ENCODE results near the gene RANGRF. TPM values are rescaled to one million over a fixed set of nuclear protein-coding genes. Genes with fewer than 3 reads are reported as not detected.
A peak's percentile ranks its signal among the peaks of the same experiment; 100 is the strongest.
"Not testable (repeated sequence)": the region's sequence is repeated elsewhere in the genome, so short reads cannot be mapped to it uniquely, and the experiment has no call there.

The RANGRF gene
- total RNA-seq, 1 experiment from 2014 or later, result 18.0 TPM

- Histone ChIP-seq H3K4me1 (ENCODE audit: insufficient read depth, low read length) (peaks cover 10% of the 10 kb centered on the region), H3K27ac (ENCODE audit: low read length) (peak overlapping the region; percentile 94), H3K9ac (ENCODE audit: low read length) (peak overlapping the region; percentile 98), H3K36me3 (ENCODE audit: low read depth, low read length) (peaks cover 4% of the 10 kb centered on the region; the same call in 1 of the 2 replicates), H3K4me2 (ENCODE audit: low read length) (peak overlapping the region; percentile 90), H3K9me3 (ENCODE audit: low read length) (no peaks in the 10 kb centered on the region), H3F3A (ENCODE audit: low read length, unreplicated experiment) (no peaks in the 10 kb centered on the region), H3K79me2 (ENCODE audit: low read length) (peaks cover 56% of the 10 kb centered on the region), H4K20me1 (ENCODE audit: low read length) (no peaks in the 10 kb centered on the region), H3K27me3 (ENCODE audit: low read length) (no peaks in the 10 kb centered on the region), H2AFZ (ENCODE audit: low read length) (peak overlapping the region; percentile 80), H3K4me3 (ENCODE audit: low read length) (peak overlapping the region; percentile 100), H3K9me2 (replicated peaks; ENCODE audit: low read length) (no peaks in the 10 kb centered on the region)
- intact Hi-C loops (cut with micrococcal nuclease), result loop anchor here (2.0 kb wide), 2 partner anchors 45 to 63 kb away; partner anchors contain the start of gene SLC25A35
- BruUV-seq (replicated peaks), result TSS peak; percentile 78
- DNase-seq, result peak; percentile 18
- TF ChIP-seq EZH2 (IDR thresholded peaks at IDR 0.05; ENCODE audit: low read length, unreplicated experiment), result no peak
- TF ChIP-seq EZH2phosphoT487 (IDR thresholded peaks at IDR 0.05; ENCODE audit: borderline replicate concordance, low read length), result no peak
- TF ChIP-seq, protein P1, sequence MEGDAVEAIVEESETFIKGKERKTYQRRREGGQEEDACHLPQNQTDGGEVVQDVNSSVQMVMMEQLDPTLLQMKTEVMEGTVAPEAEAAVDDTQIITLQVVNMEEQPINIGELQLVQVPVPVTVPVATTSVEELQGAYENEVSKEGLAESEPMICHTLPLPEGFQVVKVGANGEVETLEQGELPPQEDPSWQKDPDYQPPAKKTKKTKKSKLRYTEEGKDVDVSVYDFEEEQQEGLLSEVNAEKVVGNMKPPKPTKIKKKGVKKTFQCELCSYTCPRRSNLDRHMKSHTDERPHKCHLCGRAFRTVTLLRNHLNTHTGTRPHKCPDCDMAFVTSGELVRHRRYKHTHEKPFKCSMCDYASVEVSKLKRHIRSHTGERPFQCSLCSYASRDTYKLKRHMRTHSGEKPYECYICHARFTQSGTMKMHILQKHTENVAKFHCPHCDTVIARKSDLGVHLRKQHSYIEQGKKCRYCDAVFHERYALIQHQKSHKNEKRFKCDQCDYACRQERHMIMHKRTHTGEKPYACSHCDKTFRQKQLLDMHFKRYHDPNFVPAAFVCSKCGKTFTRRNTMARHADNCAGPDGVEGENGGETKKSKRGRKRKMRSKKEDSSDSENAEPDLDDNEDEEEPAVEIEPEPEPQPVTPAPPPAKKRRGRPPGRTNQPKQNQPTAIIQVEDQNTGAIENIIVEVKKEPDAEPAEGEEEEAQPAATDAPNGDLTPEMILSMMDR (conservative IDR thresholded peaks at IDR 0.05; ENCODE audit: low read depth, low read length), result no peak
- POLR2A ChIA-PET (ENCODE audit: unreplicated experiment), result interaction anchor here (0.6 to 2.0 kb wide), 2 partner anchors 45 to 60 kb away, joined by 3 to 7 read pairs; partner anchors contain the start of genes BORCS6 and SLC25A35
- ATAC-seq, result no peak
- CTCF ChIA-PET, result no interaction called here
These were observed 38.6 kb upstream of the RANGRF start for GRCh38 chr17:8249621-8250500.

GRCh38 chr17:8251411-8251810, 37.1 kb upstream of the RANGRF start:
- Histone ChIP-seq H3K36me3 (ENCODE audit: low read depth, low read length) (peaks cover 16% of the 10 kb centered on the region; the same call in 1 of the 2 replicates), H3K79me2 (ENCODE audit: low read length) (peaks cover 41% of the 10 kb centered on the region)
- H3K4me2 ChIP-seq (ENCODE audit: low read length); POLR2A ChIA-PET (ENCODE audit: unreplicated experiment); H3K27ac ChIP-seq (ENCODE audit: low read length); intact Hi-C loops (cut with micrococcal nuclease); H2AFZ ChIP-seq (ENCODE audit: low read length); H3K27me3 ChIP-seq (ENCODE audit: low read length); H3K9me2 ChIP-seq (replicated peaks; ENCODE audit: low read length); BruUV-seq (replicated peaks); DNase-seq; H4K20me1 ChIP-seq (ENCODE audit: low read length); H3K9ac ChIP-seq (ENCODE audit: low read length); ATAC-seq; H3K4me1 ChIP-seq (ENCODE audit: insufficient read depth, low read length); CTCF ChIA-PET; H3F3A ChIP-seq (ENCODE audit: low read length, unreplicated experiment); H3K9me3 ChIP-seq (ENCODE audit: low read length); H3K4me3 ChIP-seq (ENCODE audit: low read length): not testable (repeated sequence)

GRCh38 chr17:8253801-8254200, 34.7 kb upstream of the RANGRF start:
- Histone ChIP-seq H2AFZ (ENCODE audit: low read length) (no peak overlapping the region), H3K9me3 (ENCODE audit: low read length) (no peaks in the 10 kb centered on the region), H3K79me2 (ENCODE audit: low read length) (peaks cover 40% of the 10 kb centered on the region), H3K9ac (ENCODE audit: low read length) (no peak overlapping the region), H3K4me3 (ENCODE audit: low read length) (no peak overlapping the region), H3K9me2 (replicated peaks; ENCODE audit: low read length) (no peaks in the 10 kb centered on the region), H4K20me1 (ENCODE audit: low read length) (no peaks in the 10 kb centered on the region), H3K4me1 (ENCODE audit: insufficient read depth, low read length) (peaks cover 10% of the 10 kb centered on the region), H3K27me3 (ENCODE audit: low read length) (no peaks in the 10 kb centered on the region), H3F3A (ENCODE audit: low read length, unreplicated experiment) (no peaks in the 10 kb centered on the region), H3K36me3 (ENCODE audit: low read depth, low read length) (peaks cover 16% of the 10 kb centered on the region; the same call in 1 of the 2 replicates), H3K27ac (ENCODE audit: low read length) (no peak overlapping the region), H3K4me2 (ENCODE audit: low read length) (no peak overlapping the region)
- BruUV-seq (replicated peaks), result no TSS peak
- TF ChIP-seq EZH2 (IDR thresholded peaks at IDR 0.05; ENCODE audit: low read length, unreplicated experiment) (no peak), EZH2phosphoT487 (IDR thresholded peaks at IDR 0.05; ENCODE audit: borderline replicate concordance, low read length) (no peak)
- TF ChIP-seq, protein P1 (conservative IDR thresholded peaks at IDR 0.05; ENCODE audit: low read depth, low read length), result peak; percentile 46
- DNase-seq, result no peak
- intact Hi-C loops (cut with micrococcal nuclease), result loop anchor here (2.0 kb wide), 1 partner anchor 43 kb away; no protein-coding TSS in a partner anchor
- ATAC-seq, result peak; percentile 40; the same call in 1 of the 2 replicates
- POLR2A ChIA-PET (ENCODE audit: unreplicated experiment), result no interaction called here
- CTCF ChIA-PET, result no interaction called here
